GM10248 (cell line): ENCODE measurements around the gene HELZ.

Source experiments
- CTCF ChIA-PET: fragments of 300-600 bp; sonication (Branson Sonifier 250); formaldehyde crosslinking; extraction: SDS; loops from one replicate; lab custom pipeline; 2021; ENCODE audit warnings: antibody characterized with exemption; lab: Yijun Ruan, JAX
- POLR2A ChIA-PET: fragments of 350-650 bp; sonication (Branson Sonifier 250); formaldehyde crosslinking; extraction: SDS; loops from one replicate; lab custom pipeline; 2020; ENCODE audit warnings: antibody characterized with exemption; lab: Yijun Ruan, JAX
- DNase-seq: peaks from one replicate; pipeline ENCODE4 v3.0.0; 2012; ENCODE audit errors: extremely low spot score
- CTCF ChIP-seq: IDR thresholded peaks from 2 replicates; pipeline ENCODE4 v1.5.1; 2012; ENCODE audit warnings: mild to moderate bottlenecking, low read depth; ENCODE audit errors: extremely low read depth, missing control alignments, control extremely low read depth

The HELZ gene

DNA sequence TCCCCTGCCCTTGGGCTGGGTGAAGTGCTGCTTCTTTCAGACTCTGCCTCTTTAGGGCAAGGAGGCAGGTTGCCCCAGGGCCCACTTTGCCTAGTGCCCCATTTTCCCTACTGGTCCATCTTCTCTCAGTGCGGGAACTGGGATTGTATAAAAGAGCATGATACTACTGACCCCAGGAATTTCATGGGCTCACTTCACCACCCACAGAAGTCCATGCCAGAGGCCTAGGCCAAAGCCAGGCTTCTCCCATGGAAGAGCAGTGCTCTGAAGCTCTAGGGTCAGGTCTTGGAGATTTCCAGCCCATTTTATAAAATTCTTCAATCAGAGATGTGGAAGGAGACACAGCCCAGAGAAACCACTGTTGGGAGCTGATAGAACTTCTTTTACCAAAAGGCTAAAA lies 194.9 kb downstream of the HELZ start:
- CTCF ChIA-PET, result interaction anchor here (1.7 kb wide), 1 partner anchor 8 kb away, joined by 6 read pairs; no protein-coding TSS in a partner anchor
- no peak for TF ChIP-seq CTCF
- no peak for DNase-seq
- POLR2A ChIA-PET, result no interaction called here

DNA sequence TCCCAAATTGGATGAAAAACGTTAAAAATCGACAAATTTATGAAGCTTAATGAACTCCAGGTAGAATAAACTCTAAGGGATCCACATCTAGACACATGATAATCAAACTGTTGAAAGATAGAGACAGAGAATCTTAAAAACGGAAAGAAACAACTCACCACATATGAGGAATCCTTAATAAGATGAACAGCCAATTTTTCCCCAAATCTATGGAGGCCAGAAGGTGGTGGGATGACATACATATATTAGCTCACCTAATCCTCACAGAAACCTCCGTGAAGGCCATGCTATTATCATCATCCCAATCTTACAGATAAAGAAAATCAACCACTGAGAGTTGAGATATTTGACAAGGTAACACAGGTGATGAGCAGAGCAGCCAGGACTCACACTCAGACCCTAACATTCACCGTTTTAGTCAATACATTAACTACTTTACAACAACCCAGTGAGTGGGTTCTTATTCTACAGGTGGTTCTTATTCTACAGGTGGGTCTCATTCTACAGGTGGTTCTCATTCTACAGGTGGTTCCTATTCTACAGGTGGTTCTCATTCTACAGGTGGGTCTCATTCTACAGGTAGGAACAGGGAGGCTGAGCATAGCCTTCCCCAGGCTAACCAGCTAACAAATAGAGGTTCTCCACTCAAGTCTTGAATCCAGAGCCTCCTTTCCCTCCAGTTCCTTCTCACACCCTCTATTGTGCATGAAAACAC lies 195.8 kb downstream of the HELZ start:
- no peak for TF ChIP-seq CTCF
- ChIA-PET POLR2A (no interaction called here), CTCF (interaction anchor here (2.9 kb wide), 1 partner anchor 32 kb away, joined by 8 read pairs; no protein-coding TSS in a partner anchor)
- DNase-seq, result no peak

GRCh38 chr17:67047382-67047781 lies 197.6 kb downstream of the HELZ start:
- DNase-seq, result no peak
- ChIA-PET CTCF (interaction anchor here (1.5 to 2.9 kb wide), 2 partner anchors 11 to 34 kb away, joined by 4 to 8 read pairs; no protein-coding TSS in a partner anchor), POLR2A (no interaction called here)
- no peak for TF ChIP-seq CTCF

GRCh38 chr17:67046398-67046797 lies 198.6 kb downstream of the HELZ start:
- ChIA-PET POLR2A (no interaction called here), CTCF (interaction anchor here (1.5 to 2.9 kb wide), 2 partner anchors 10 to 35 kb away, joined by 4 to 8 read pairs; no protein-coding TSS in a partner anchor)
- no peak for TF ChIP-seq CTCF
- no peak for DNase-seq

DNA sequence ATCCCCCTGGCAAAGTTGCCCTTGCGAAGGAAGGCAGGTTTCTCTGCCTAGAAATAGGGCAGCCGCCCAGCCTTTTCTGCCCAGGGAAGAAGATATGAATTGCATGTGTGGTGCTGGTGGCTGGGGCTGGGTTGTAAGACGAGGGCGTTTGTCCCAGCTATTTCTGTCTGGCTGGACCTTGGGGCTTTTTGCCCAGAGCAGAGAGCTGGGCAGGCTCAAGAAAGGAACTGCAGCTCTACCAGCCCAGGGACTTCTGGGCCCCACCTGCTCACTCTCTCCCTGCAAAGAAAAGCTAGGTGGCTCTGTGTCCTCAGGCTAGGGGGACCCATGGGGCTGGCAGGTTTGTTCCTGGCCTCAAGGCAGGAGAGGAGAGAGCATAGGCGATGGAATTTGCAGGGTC lies 200.1 kb downstream of the HELZ start:
- no peak for TF ChIP-seq CTCF
- CTCF ChIA-PET, result no interaction called here
- DNase-seq, result no peak
- POLR2A ChIA-PET, result no interaction called here

- CTCF ChIA-PET, result no interaction called here
- no peak for TF ChIP-seq CTCF
- POLR2A ChIA-PET, result no interaction called here
- DNase-seq, result no peak
Measured at GRCh38 chr17:67044016-67044772, 200.8 kb downstream of the HELZ start, which contains the start of gene CACNG1. TSS of gene CACNG1 (plus strand) at chr17:67044554. CDS start at chr17:67044661, 107 bp downstream.
